ENCODE measurements around the gene OR6B2. TPM values are rescaled to one million over a fixed set of nuclear protein-coding genes. Genes with fewer than 3 reads are reported as not detected.

The OR6B2 gene
- total RNA-seq, 1 donor from 2014 or later, result not detected

GRCh38 chr2:240000671-240001070 is 29.6 kb downstream of the OR6B2 start:
- TF ChIP-seq CTCF (IDR thresholded peaks at IDR 0.05; ENCODE audit: insufficient read depth, low read length, severe bottlenecking), result no peak
- DNase-seq (ENCODE audit: low read depth) (no peak), FAIRE-seq (no peak)
- Histone ChIP-seq H3K4me3 (ENCODE audit: low read depth, low read length) (no peak overlapping the region), H3K27me3 (ENCODE audit: control insufficient read depth, insufficient read depth, low read length) (no peaks in the 10 kb centered on the region), H3K36me3 (ENCODE audit: control insufficient read depth, insufficient read depth, low read length) (peaks cover 18% of the 10 kb centered on the region)

GRCh38 chr2:239997686-239998409 is 32.4 kb downstream of the OR6B2 start:
- FAIRE-seq (no peak), DNase-seq (ENCODE audit: low read depth) (no peak)
- Histone ChIP-seq H3K4me3 (ENCODE audit: low read depth, low read length) (no peak overlapping the region), H3K27me3 (ENCODE audit: control insufficient read depth, insufficient read depth, low read length) (no peaks in the 10 kb centered on the region), H3K36me3 (ENCODE audit: control insufficient read depth, insufficient read depth, low read length) (peaks cover 8% of the 10 kb centered on the region)
- no peak for TF ChIP-seq CTCF (IDR thresholded peaks at IDR 0.05; ENCODE audit: insufficient read depth, low read length, severe bottlenecking)

GRCh38 chr2:239994086-239994485 is 36.1 kb downstream of the OR6B2 start:
- FAIRE-seq, result no peak
- TF ChIP-seq CTCF (IDR thresholded peaks at IDR 0.05; ENCODE audit: insufficient read depth, low read length, severe bottlenecking), result no peak
- no peak for DNase-seq (ENCODE audit: low read depth)
- no peak overlapping the region for H3K4me3 ChIP-seq (ENCODE audit: low read depth, low read length)
- peaks cover 9% of the 10 kb centered on the region for H3K36me3 ChIP-seq (ENCODE audit: control insufficient read depth, insufficient read depth, low read length)
- no peaks in the 10 kb centered on the region for H3K27me3 ChIP-seq (ENCODE audit: control insufficient read depth, insufficient read depth, low read length)

GRCh38 chr2:239993291-239993690 is 36.9 kb downstream of the OR6B2 start:
- H3K27me3 ChIP-seq (ENCODE audit: control insufficient read depth, insufficient read depth, low read length), result no peaks in the 10 kb centered on the region
- H3K36me3 ChIP-seq (ENCODE audit: control insufficient read depth, insufficient read depth, low read length), result peaks cover 14% of the 10 kb centered on the region
- no peak overlapping the region for H3K4me3 ChIP-seq (ENCODE audit: low read depth, low read length)
- FAIRE-seq (no peak), DNase-seq (ENCODE audit: low read depth) (no peak)
- TF ChIP-seq CTCF (IDR thresholded peaks at IDR 0.05; ENCODE audit: insufficient read depth, low read length, severe bottlenecking), result no peak

GRCh38 chr2:239991689-239992314 is 38.4 kb downstream of the OR6B2 start:
- Histone ChIP-seq H3K27me3 (ENCODE audit: control insufficient read depth, insufficient read depth, low read length) (no peaks in the 10 kb centered on the region), H3K36me3 (ENCODE audit: control insufficient read depth, insufficient read depth, low read length) (peaks cover 19% of the 10 kb centered on the region), H3K4me3 (ENCODE audit: low read depth, low read length) (no peak overlapping the region)
- DNase-seq (ENCODE audit: low read depth) (peak; percentile 63), FAIRE-seq (no peak)
- TF ChIP-seq CTCF (IDR thresholded peaks at IDR 0.05; ENCODE audit: insufficient read depth, low read length, severe bottlenecking), result peak; percentile 63

All from bronchial epithelial cell (primary cell).